H1 (cell line): ENCODE measurements around the gene HOXD4.

Source experiments
- ASH2L ChIP-seq: fragments of 200-600, 300-600 bp; sonication (generic); IDR thresholded peaks from one replicate; pipeline ENCODE4 v1.7.1; 2017; ENCODE audit warnings: low read length
- ATF2 ChIP-seq: IDR thresholded peaks from 2 replicates; pipeline ENCODE4 v1.6.1; 2012; ENCODE audit warnings: low read length, inconsistent platforms
- CEBPB ChIP-seq: IDR thresholded peaks from 2 replicates; pipeline ENCODE4 v1.6.1; 2012; ENCODE audit warnings: low read depth, low read length
- CREB1 ChIP-seq: IDR thresholded peaks from 2 replicates; pipeline ENCODE4 v1.6.1; 2012; ENCODE audit warnings: inconsistent platforms
- CTCF ChIP-seq, 3 experiments: IDR thresholded peaks; 1 replicate in 2 of 3; 2 replicates in 1 of 3; pipeline versions ENCODE4 v1.5.1 to v1.6.1; 2011; ENCODE audit warnings: low read length in 3 of 3, mild to moderate bottlenecking in 3 of 3, inconsistent platforms in 2 of 3, low read depth in 1 of 3, moderate library complexity in 1 of 3; ENCODE audit not compliant: insufficient read depth in 1 of 3; ENCODE audit errors: control extremely low read depth in 1 of 3
- E2F6 ChIP-seq: IDR thresholded peaks from 2 replicates; pipeline ENCODE4 v1.6.1; 2012; ENCODE audit warnings: inconsistent platforms
- POLR2A ChIP-seq, 2 experiments: IDR thresholded peaks; 1 replicate in 1 of 2; 2 replicates in 1 of 2; pipeline ENCODE4 v1.6.1; 2011; ENCODE audit warnings: low read depth in 2 of 2, low read length in 2 of 2, mild to moderate bottlenecking in 2 of 2; ENCODE audit errors: control extremely low read depth in 1 of 2
- POLR2AphosphoS5 ChIP-seq: IDR thresholded peaks from 2 replicates; pipeline ENCODE4 v1.6.1; 2011; ENCODE audit warnings: low read depth, low read length
- POU5F1 ChIP-seq: IDR thresholded peaks from 2 replicates; pipeline ENCODE4 v1.6.1; 2011; ENCODE audit warnings: low read depth, mild to moderate bottlenecking, low read length, moderate library complexity
- RNF2 ChIP-seq: fragments of 200-900, 300-1000 bp; sonication (generic); IDR thresholded peaks from 2 replicates; pipeline ENCODE4 v1.7.1; 2016; ENCODE audit warnings: borderline replicate concordance, low read depth, mild to moderate bottlenecking, antibody characterized with exemption, low read length; ENCODE audit not compliant: poor library complexity, severe bottlenecking; ENCODE audit errors: missing control alignments
- USF2 ChIP-seq: IDR thresholded peaks from 2 replicates; pipeline ENCODE4 v1.6.1; 2011; ENCODE audit warnings: low read length, improper control_type of control experiment
- ZNF274 ChIP-seq: IDR thresholded peaks from 2 replicates; pipeline ENCODE4 v1.7.0; 2012; ENCODE audit warnings: low read length, borderline replicate concordance; ENCODE audit errors: extremely low read depth

GRCh38 chr2:176162911-176163671 lies 11.7 kb downstream of the HOXD4 start:
- TF ChIP-seq ZNF274 (no peak), E2F6 (no peak), CTCF (IDR thresholded peaks at IDR 0.05; ENCODE audit: control extremely low read depth in 1 of 3, insufficient read depth in 1 of 3, low read depth in 1 of 3, low read length in 3 of 3) (no peak), POLR2A (IDR thresholded peaks at IDR 0.05; ENCODE audit: control extremely low read depth in 1 of 2, low read depth in 2 of 2, low read length in 2 of 2) (no peak), POLR2AphosphoS5 (no peak), USF2 (no peak), POU5F1 (no peak), CEBPB (no peak), ASH2L (no peak), CREB1 (no peak), ATF2 (no peak), RNF2 (peak; percentile 91)
